Astrocyte (in vitro differentiated cells and primary cell): Measurements from ENCODE around the gene MGAT3. TPM values are rescaled to one million over a fixed set of nuclear protein-coding genes. Genes with fewer than 3 reads are reported as not detected.

Experiments used
- DNase-seq: peaks from one replicate; pipeline ENCODE4 v3.0.0-alpha.2; 2010; ENCODE audit warnings: low read depth
- FAIRE-seq: peaks from 2 replicates; lab custom pipeline; 2011; peaks lifted over from hg19 to GRCh38; lab: Jason Lieb, UNC
- H2AFZ ChIP-seq: 2 replicates; pipeline ENCODE4 v1.6.0; 2012; ENCODE audit warnings: low read depth, low read length, inconsistent platforms
- H3K27ac ChIP-seq: 2 replicates; pipeline ENCODE4 v1.5.1; 2011; ENCODE audit warnings: low read depth, low read length, inconsistent platforms
- H3K27me3 ChIP-seq: 2 replicates; pipeline ENCODE4 v1.6.0; 2011; ENCODE audit warnings: low read length, inconsistent platforms; ENCODE audit not compliant: insufficient read depth
- H3K36me3 ChIP-seq: 2 replicates; pipeline ENCODE4 v1.5.1; 2011; ENCODE audit warnings: low read length, inconsistent platforms; ENCODE audit not compliant: insufficient read depth
- H3K4me1 ChIP-seq: 2 replicates; pipeline ENCODE4 v1.5.1; 2011; ENCODE audit warnings: low read length, inconsistent platforms; ENCODE audit not compliant: insufficient read depth
- H3K4me2 ChIP-seq: 2 replicates; pipeline ENCODE4 v1.6.0; 2012; ENCODE audit warnings: low read length, inconsistent platforms
- H3K4me3 ChIP-seq: 2 replicates; pipeline ENCODE4 v1.5.1; 2011; ENCODE audit warnings: low read depth, mild to moderate bottlenecking, low read length, inconsistent platforms; ENCODE audit not compliant: insufficient read depth
- H3K79me2 ChIP-seq: 2 replicates; pipeline ENCODE4 v1.6.0; 2012; ENCODE audit warnings: mild to moderate bottlenecking, low read length, inconsistent platforms; ENCODE audit not compliant: insufficient read depth
- H3K9ac ChIP-seq: 2 replicates; pipeline ENCODE4 v1.6.0; 2012; ENCODE audit warnings: mild to moderate bottlenecking, low read length, inconsistent platforms
- H3K9me3 ChIP-seq: 2 replicates; pipeline ENCODE4 v1.5.1; 2012; ENCODE audit warnings: low read depth, mild to moderate bottlenecking, low read length, inconsistent platforms; ENCODE audit not compliant: insufficient read depth
- H4K20me1 ChIP-seq: 2 replicates; pipeline ENCODE4 v1.6.0; 2012; ENCODE audit warnings: low read length, inconsistent platforms; ENCODE audit not compliant: insufficient read depth
- H3K27ac Mint-ChIP-seq: one replicate; pipeline ENCODE4 v1.8.0; 2021; ENCODE audit warnings: mild to moderate bottlenecking, mixed read lengths; ENCODE audit not compliant: unreplicated experiment
- H3K27me3 Mint-ChIP-seq: one replicate; pipeline ENCODE4 v1.8.0; 2021; ENCODE audit warnings: low read depth, mixed read lengths; ENCODE audit not compliant: unreplicated experiment
- H3K36me3 Mint-ChIP-seq: one replicate; pipeline ENCODE4 v1.8.0; 2021; ENCODE audit warnings: low read depth, mixed read lengths; ENCODE audit not compliant: unreplicated experiment
- H3K4me1 Mint-ChIP-seq: one replicate; pipeline ENCODE4 v1.8.0; 2021; ENCODE audit warnings: low read depth, mixed read lengths; ENCODE audit not compliant: unreplicated experiment
- H3K4me3 Mint-ChIP-seq: one replicate; pipeline ENCODE4 v1.8.0; 2021; ENCODE audit warnings: mild to moderate bottlenecking, moderate library complexity, mixed read lengths; ENCODE audit not compliant: unreplicated experiment
- H3K9me3 Mint-ChIP-seq: one replicate; pipeline ENCODE4 v1.8.0; 2021; ENCODE audit warnings: mild to moderate bottlenecking, mixed read lengths; ENCODE audit not compliant: unreplicated experiment
- CTCF ChIP-seq: IDR thresholded peaks from 2 replicates; pipeline ENCODE4 v1.5.1; 2011; ENCODE audit warnings: low read depth, mild to moderate bottlenecking, inconsistent platforms, low read length, moderate library complexity; ENCODE audit not compliant: insufficient read depth
- EZH2 ChIP-seq: IDR thresholded peaks from 2 replicates; pipeline ENCODE4 v1.6.1; 2012; ENCODE audit warnings: mild to moderate bottlenecking, low read length, inconsistent platforms; ENCODE audit not compliant: insufficient read depth
- total RNA-seq: library from RNA; stranded (reverse); gene quantifications from 2 replicates; pipeline ENCODE4 v1.2.1, GENCODE V29; 2021

The MGAT3 gene
- total RNA-seq, 1 donor from 2014 or later = 7.9 TPM

GRCh38 chr22:39530692-39531331 lies 74.0 kb downstream of the MGAT3 start:
- Histone ChIP-seq H2AFZ (no peak overlapping the region), H3K36me3 (peaks cover 11% of the 10 kb centered on the region), H3K9me3 (no peaks in the 10 kb centered on the region), H3K27me3 (no peaks in the 10 kb centered on the region), H4K20me1 (peaks cover 60% of the 10 kb centered on the region), H3K9ac (no peak overlapping the region), H3K4me2 (peak overlapping the region; percentile 90), H3K79me2 (peaks cover 53% of the 10 kb centered on the region), H3K4me3 (peak overlapping the region; percentile 5), H3K4me1 (peaks cover 33% of the 10 kb centered on the region), H3K27ac (no peak overlapping the region)
- Mint-ChIP-seq H3K4me1 (peaks cover 21% of the 10 kb centered on the region), H3K27ac (peak overlapping the region; percentile 47), H3K36me3 (peaks cover 11% of the 10 kb centered on the region), H3K4me3 (peak overlapping the region; percentile 94), H3K9me3 (no peaks in the 10 kb centered on the region), H3K27me3 (no peaks in the 10 kb centered on the region)
- DNase-seq (no peak), FAIRE-seq (no peak)
- peak; percentile 27 for TF ChIP-seq CTCF
- TF ChIP-seq EZH2 = no peak

GRCh38 chr22:39532215-39533073 lies 75.6 kb downstream of the MGAT3 start, which contains the start of gene RPS19BP1:
RPS19BP1 (minus strand) TSS chr22:39532748; CDS start chr22:39532738, 10 bp downstream.
- Histone ChIP-seq H3K9me3 (no peaks in the 10 kb centered on the region), H3K36me3 (peaks cover 11% of the 10 kb centered on the region), H3K27me3 (no peaks in the 10 kb centered on the region), H3K4me1 (peaks cover 33% of the 10 kb centered on the region), H3K27ac (peak within 1 kb of the TSS; percentile 74), H4K20me1 (peaks cover 46% of the 10 kb centered on the region), H3K79me2 (peaks cover 49% of the 10 kb centered on the region), H3K4me3 (peak within 1 kb of the TSS; percentile 71), H3K4me2 (peak within 1 kb of the TSS; percentile 90), H3K9ac (peak within 1 kb of the TSS; percentile 89), H2AFZ (peak within 1 kb of the TSS; percentile 57)
- peak within 1 kb of the TSS; percentile 87 for H3K27ac Mint-ChIP-seq
- peak; percentile 99 for DNase-seq
- no peak for TF ChIP-seq CTCF
- no peak for TF ChIP-seq EZH2
- peak within 1 kb of the TSS; percentile 94 for H3K4me3 Mint-ChIP-seq
- no peaks in the 10 kb centered on the region for H3K9me3 Mint-ChIP-seq
- H3K36me3 Mint-ChIP-seq = peaks cover 8% of the 10 kb centered on the region
- FAIRE-seq = peak; percentile 72
- no peaks in the 10 kb centered on the region for H3K27me3 Mint-ChIP-seq
- peaks cover 20% of the 10 kb centered on the region for H3K4me1 Mint-ChIP-seq
